Epidermal melanocyte (primary cell): ENCODE data around the gene PLXNA2.

Source experiments
- DNase-seq: peaks from one replicate; pipeline ENCODE4 v3.0.0; 2011; ENCODE audit warnings: low spot score; ENCODE audit not compliant: insufficient read length

PLXNA2 gene, protein sequence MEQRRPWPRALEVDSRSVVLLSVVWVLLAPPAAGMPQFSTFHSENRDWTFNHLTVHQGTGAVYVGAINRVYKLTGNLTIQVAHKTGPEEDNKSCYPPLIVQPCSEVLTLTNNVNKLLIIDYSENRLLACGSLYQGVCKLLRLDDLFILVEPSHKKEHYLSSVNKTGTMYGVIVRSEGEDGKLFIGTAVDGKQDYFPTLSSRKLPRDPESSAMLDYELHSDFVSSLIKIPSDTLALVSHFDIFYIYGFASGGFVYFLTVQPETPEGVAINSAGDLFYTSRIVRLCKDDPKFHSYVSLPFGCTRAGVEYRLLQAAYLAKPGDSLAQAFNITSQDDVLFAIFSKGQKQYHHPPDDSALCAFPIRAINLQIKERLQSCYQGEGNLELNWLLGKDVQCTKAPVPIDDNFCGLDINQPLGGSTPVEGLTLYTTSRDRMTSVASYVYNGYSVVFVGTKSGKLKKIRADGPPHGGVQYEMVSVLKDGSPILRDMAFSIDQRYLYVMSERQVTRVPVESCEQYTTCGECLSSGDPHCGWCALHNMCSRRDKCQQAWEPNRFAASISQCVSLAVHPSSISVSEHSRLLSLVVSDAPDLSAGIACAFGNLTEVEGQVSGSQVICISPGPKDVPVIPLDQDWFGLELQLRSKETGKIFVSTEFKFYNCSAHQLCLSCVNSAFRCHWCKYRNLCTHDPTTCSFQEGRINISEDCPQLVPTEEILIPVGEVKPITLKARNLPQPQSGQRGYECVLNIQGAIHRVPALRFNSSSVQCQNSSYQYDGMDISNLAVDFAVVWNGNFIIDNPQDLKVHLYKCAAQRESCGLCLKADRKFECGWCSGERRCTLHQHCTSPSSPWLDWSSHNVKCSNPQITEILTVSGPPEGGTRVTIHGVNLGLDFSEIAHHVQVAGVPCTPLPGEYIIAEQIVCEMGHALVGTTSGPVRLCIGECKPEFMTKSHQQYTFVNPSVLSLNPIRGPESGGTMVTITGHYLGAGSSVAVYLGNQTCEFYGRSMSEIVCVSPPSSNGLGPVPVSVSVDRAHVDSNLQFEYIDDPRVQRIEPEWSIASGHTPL (N-terminal part only)

GRCh38 chr1:208243967-208244916 lies at the start of gene PLXNA2:
Gene PLXNA2 (minus strand): TSS chr1:208244384. CDS start chr1:208217922, 26,462 bp downstream.
- no peak for DNase-seq

DNA sequence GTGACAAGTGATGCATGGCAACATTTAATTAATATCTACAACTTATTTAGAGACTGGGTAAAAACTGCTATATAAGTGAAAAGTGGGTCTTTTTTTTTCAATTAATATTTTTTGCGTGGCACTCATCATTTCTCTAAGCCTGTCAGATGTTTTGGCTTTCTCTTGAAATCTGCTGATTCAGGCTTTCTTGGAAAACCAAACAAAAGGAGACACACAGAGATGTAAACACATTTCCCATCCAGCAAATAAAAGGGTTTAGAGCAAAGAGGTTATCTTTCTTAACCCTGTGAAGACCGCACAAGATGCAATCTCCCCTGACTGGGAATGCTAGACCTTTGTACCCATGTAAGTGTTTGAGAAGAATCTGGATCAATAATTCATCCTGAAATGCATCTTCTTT lies 48.7 kb upstream of the PLXNA2 start:
- no peak for DNase-seq

GRCh38 chr1:208291923-208292711 lies 47.9 kb upstream of the PLXNA2 start:
- DNase-seq, result no peak

GRCh38 chr1:208291129-208291528 lies 46.9 kb upstream of the PLXNA2 start:
- DNase-seq, result no peak

DNA sequence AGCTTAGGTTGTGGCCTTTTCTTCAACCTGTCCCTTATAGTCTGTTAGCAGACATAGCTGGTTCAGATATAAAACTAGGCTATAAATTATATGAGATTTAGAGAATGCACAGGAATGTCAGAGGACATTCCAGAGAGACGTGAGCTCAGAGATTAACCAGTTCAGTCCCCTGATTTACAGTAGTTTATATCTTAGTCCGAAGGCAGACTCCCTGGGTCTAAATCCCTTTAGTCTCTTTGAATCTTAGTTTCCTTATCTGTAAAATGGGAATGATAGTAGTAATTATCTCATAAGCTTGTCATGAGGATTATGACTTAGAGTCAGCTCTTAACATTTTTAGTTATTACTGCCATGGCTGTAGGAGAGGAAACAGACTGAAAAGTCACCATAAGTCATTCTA lies 45.5 kb upstream of the PLXNA2 start:
- DNase-seq, result no peak

- no peak for DNase-seq
These were observed 44.3 kb upstream of the PLXNA2 start for GRCh38 chr1:208288495-208288894.

DNA sequence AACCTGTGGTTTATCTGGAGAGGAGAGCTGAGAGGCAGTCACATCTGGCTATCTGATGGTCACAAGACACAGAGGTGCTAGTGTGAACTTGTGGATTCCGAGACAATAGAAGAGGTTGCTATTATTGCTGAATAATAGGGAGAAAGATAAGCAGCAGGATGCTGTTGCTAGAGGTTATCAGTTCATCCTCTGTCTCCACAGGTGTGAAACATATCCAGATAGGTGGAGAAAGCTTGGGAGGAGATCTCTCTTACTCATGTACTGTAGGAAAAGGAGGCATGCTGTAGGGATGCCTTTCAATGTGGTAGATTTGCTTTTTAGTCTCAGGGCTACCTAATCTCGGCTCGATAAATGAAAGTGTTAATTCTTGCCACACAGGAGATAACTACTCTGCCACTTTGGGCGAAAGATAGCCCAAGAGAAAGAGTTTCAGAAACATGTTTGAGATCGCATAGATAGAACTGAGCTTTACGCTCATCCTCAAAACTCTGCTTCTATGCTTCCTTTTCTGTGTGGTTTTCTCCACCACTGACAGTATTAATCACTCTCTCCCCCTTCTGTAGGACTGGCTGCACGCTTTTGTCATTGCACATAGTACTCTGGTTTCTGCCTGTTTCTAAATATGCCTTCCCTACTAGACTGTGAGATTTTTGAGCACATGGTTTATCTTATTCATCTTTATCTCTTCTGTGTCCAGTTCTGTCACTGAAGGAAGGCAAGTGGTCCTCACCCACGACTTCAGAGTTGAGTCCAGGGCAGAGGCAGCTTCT lies 36.7 kb upstream of the PLXNA2 start:
- DNase-seq, result no peak

- DNase-seq, result no peak
These were observed 35.8 kb upstream of the PLXNA2 start for GRCh38 chr1:208279826-208280588.

DNA sequence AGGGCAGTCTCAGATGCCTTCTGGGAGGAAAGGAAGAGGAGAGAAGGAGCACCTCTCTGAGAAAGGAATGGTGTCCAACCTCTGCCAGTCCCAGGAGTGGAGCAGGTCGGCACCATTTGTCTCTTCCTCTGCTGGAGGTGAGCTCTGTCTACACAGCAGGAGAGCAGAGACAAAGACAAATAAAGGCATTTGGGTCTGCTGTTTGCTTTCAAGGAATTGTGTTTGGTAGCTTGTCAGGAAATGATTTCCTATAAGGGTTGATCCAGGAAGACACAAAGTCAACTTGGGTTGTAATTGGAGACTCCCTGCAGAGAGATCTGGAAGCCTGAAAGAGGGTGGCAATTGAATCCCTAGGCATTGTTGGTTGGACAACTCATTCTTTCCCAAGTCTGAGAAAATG lies 34.5 kb upstream of the PLXNA2 start:
- no peak for DNase-seq

DNA sequence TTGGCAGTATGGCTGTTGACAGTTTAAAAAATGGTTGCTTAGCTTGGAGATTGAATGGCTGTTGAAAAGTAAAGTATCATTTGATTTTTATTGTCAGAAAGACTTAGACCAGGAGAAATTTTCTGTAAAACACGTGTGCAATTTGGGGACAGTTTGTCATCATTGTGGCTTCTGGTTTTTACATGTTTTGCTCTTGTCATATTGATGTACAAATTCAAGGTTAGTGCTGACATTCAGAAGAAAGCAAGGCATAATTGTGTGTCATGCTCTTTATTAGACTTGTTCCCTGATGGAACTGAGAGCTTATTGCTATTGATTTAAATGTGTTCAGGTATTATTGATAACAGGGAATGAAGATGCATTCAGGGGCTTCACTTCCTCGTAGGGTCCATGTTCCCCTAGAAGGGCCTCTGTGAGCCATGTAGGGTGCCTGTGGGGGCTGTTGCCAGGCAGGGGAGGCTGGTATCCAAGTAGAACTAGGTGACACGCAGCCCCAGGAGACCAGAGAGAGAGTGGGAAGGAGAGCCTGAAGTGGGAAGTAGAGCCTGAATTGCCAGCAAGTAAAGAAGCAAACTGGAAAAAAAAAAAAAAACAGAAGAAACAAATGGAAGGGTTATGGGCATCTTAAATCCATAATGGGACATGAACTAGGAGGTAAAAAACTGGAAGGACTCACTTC lies 32.7 kb upstream of the PLXNA2 start:
- no peak for DNase-seq

DNA sequence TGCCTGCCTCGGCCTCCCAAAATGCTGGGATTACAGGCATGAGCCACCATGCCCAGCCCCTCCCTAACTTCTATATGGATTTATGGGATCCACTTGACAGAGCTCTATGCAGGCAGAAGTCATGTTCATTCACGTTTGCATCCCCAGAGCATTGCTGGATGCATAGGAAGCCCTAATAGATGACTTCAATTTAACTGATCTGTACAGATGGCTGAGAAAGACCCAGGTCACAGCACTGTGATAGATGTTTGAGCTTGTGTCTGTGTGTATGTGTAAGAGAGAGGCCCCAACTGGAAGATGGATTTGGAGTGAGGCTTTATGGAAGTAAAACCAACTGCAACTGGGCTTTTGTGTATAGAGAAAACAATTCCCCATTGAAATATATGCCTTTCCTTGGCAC lies 30.9 kb upstream of the PLXNA2 start:
- DNase-seq, result no peak

DNA sequence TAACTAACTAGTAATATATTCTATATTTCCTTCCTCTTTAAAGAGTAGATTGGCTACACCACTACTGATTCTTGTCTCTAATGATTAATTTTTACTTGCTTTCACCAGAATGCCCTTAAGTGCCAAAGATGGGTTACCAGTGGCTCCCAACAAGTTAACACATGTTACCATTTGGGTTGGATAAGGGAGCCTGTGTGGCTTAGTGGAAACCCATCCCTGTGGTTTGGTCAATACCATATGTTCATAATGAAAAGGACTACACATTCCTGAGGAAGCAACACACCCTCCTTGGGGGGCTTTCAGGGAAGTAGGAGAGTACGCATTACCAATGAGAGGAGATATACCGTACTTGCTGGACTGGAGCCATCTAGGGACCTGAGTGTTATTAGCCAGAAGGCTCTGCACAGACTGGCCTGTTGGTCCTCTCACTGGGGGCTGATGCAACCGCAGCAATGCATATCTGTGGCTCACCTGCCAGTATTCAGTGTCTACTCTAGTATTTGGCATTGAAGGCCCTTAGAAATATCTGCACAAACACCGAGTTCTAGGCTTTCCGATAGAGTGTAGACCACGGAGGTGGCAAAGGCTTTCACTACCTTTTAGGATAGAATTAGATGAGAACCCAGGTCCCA lies 29.3 kb upstream of the PLXNA2 start:
- no peak for DNase-seq

DNA sequence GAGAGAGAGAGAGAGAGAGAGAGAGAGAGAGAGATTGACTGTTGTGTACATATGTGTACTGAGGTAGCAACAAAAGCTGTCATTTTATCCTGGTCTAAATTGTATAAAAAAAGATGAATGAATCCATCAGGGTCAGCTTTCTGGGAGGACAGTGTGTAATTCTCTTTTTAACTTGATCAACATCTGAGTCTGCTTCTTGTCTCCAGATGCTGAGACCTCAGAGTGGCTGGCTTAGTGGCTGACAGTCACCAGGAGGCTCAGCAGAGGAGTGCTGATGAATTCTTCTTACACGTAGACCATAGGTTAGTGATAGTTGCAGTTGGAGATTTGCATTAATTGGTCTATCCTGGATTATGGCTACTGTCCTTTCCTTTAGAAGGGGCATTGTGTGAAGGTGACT lies 28.5 kb upstream of the PLXNA2 start:
- DNase-seq, result no peak

GRCh38 chr1:208272311-208272710 lies 28.1 kb upstream of the PLXNA2 start:
- no peak for DNase-seq

- DNase-seq, result no peak
These were observed 27.1 kb upstream of the PLXNA2 start for GRCh38 chr1:208271236-208271635.

- DNase-seq, result no peak
These were observed 26.5 kb upstream of the PLXNA2 start for GRCh38 chr1:208270651-208271141.

DNA sequence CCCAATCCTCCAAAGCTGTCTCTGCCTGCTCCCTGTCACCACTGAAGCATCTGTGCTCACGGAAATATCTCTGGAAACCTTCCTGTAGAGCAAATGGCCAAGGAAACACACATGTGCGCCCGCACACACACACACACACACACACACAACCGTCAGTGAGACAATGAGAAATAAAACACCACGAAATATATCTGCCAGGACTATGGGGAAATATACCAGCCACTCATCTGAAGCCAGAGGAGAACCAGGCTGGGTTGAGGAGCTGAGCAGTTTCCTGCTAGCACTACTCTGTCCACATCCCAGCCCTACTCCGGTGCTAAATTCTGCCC lies 25.1 kb upstream of the PLXNA2 start:
- DNase-seq, result no peak
